Fibroblast of skin of left biceps (primary cell): ENCODE results near the gene KSR1.

Source experiments
- DNase-seq, 2 experiments: peaks; one replicate each; pipeline ENCODE4 v3.0.0-alpha.2; 2013; ENCODE audit warnings: low read depth in 2 of 2

The KSR1 gene

GRCh38 chr17:27514595-27515413 is 58.6 kb downstream of the KSR1 start:
- no peak for DNase-seq

- no peak for DNase-seq
These were observed 61.8 kb downstream of the KSR1 start for GRCh38 chr17:27518048-27518447.

- no peak for DNase-seq
These were observed 62.6 kb downstream of the KSR1 start for GRCh38 chr17:27518545-27519521.

GRCh38 chr17:27519550-27519949 is 63.3 kb downstream of the KSR1 start:
- DNase-seq, result no peak

GRCh38 chr17:27520491-27521185 is 64.4 kb downstream of the KSR1 start:
- no peak for DNase-seq

GRCh38 chr17:27521281-27522027 is 65.2 kb downstream of the KSR1 start:
- no peak for DNase-seq

- DNase-seq, result no peak
These were observed 65.9 kb downstream of the KSR1 start for GRCh38 chr17:27522028-27522635.

GRCh38 chr17:27523712-27524111 is 67.5 kb downstream of the KSR1 start:
- no peak for DNase-seq

- no peak for DNase-seq
These were observed 68.3 kb downstream of the KSR1 start for GRCh38 chr17:27524594-27524993.

- DNase-seq, result no peak
These were observed 69.1 kb downstream of the KSR1 start for GRCh38 chr17:27525316-27525715.

- DNase-seq, result no peak
These were observed 69.8 kb downstream of the KSR1 start for GRCh38 chr17:27525836-27526603.

GRCh38 chr17:27526604-27527002 is 70.4 kb downstream of the KSR1 start:
- DNase-seq, result peak in 1 of 2 experiments; percentile 9

- DNase-seq, result no peak
These were observed 73.1 kb downstream of the KSR1 start for GRCh38 chr17:27529230-27529796.

GRCh38 chr17:27530764-27531391 is 74.6 kb downstream of the KSR1 start:
- DNase-seq, result no peak

- no peak for DNase-seq
These were observed 75.3 kb downstream of the KSR1 start for GRCh38 chr17:27531469-27531961.

GRCh38 chr17:27532269-27533263 is 76.3 kb downstream of the KSR1 start:
- DNase-seq, result no peak

- peak; percentile 63 to 70 for DNase-seq
These were observed 77.9 kb downstream of the KSR1 start for GRCh38 chr17:27533874-27534815.
